ENCODE data around the gene CTNNBIP1. TPM values are rescaled to one million over a fixed set of nuclear protein-coding genes. Genes with fewer than 3 reads are reported as not detected.

The CTNNBIP1 gene
- polyA plus RNA-seq, 1 donor from 2014 or later = 69.3 TPM

- no peak for TF ChIP-seq RAD21 (conservative IDR thresholded peaks at IDR 0.05)
- TF ChIP-seq SMC3 (conservative IDR thresholded peaks at IDR 0.05; ENCODE audit: poor library complexity) = no peak
- TF ChIP-seq MXI1 (conservative IDR thresholded peaks at IDR 0.05; ENCODE audit: poor library complexity, severe bottlenecking) = no peak
- TF ChIP-seq EZH2 (IDR thresholded peaks at IDR 0.05; ENCODE audit: borderline replicate concordance, insufficient read depth, low read length, poor library complexity, severe bottlenecking) = no peak
- Histone ChIP-seq H3K79me2 (replicated peaks; ENCODE audit: insufficient read depth, low read length) (peaks cover 58% of the 10 kb centered on the region), H3K27ac (ENCODE audit: low read length) (no peak overlapping the region), H3K4me3 (ENCODE audit: low read length) (no peak overlapping the region), H3K9me2 (ENCODE audit: insufficient read depth, low read length) (no peaks in the 10 kb centered on the region), H2AFZ (ENCODE audit: low read depth, low read length) (no peak overlapping the region), H3K36me3 (ENCODE audit: insufficient read depth, low read length) (no peaks in the 10 kb centered on the region), H3K9ac (ENCODE audit: low read length) (no peak overlapping the region), H3F3A (ENCODE audit: insufficient read depth, low read length, poor library complexity, severe bottlenecking) (no peaks in the 10 kb centered on the region), H3K9me3 (ENCODE audit: low read length) (no peaks in the 10 kb centered on the region), H3K27me3 (ENCODE audit: insufficient read depth, low read depth, low read length) (no peaks in the 10 kb centered on the region), H4K20me1 (ENCODE audit: insufficient read depth) (no peaks in the 10 kb centered on the region), H3K4me2 (ENCODE audit: low read length) (no peak overlapping the region)
Measured at GRCh38 chr1:9811239-9811966, 98.7 kb downstream of the CTNNBIP1 start.

- no peak overlapping the region for H2AFZ ChIP-seq (ENCODE audit: low read depth, low read length)
- H3K9me3 ChIP-seq (ENCODE audit: low read length) = no peaks in the 10 kb centered on the region
- no peaks in the 10 kb centered on the region for H3K36me3 ChIP-seq (ENCODE audit: insufficient read depth, low read length)
- H3K27me3 ChIP-seq (ENCODE audit: insufficient read depth, low read depth, low read length) = no peaks in the 10 kb centered on the region
- no peak overlapping the region for H3K4me3 ChIP-seq (ENCODE audit: low read length)
- H3K27ac ChIP-seq (ENCODE audit: low read length) = no peak overlapping the region
- no peak overlapping the region for H3K4me2 ChIP-seq (ENCODE audit: low read length)
- no peaks in the 10 kb centered on the region for H3K9me2 ChIP-seq (ENCODE audit: insufficient read depth, low read length)
- H4K20me1 ChIP-seq (ENCODE audit: insufficient read depth) = no peaks in the 10 kb centered on the region
- H3F3A ChIP-seq (ENCODE audit: insufficient read depth, low read length, poor library complexity, severe bottlenecking) = no peaks in the 10 kb centered on the region
- no peak overlapping the region for H3K9ac ChIP-seq (ENCODE audit: low read length)
- H3K79me2 ChIP-seq (replicated peaks; ENCODE audit: insufficient read depth, low read length) = peaks cover 40% of the 10 kb centered on the region
- no peak for TF ChIP-seq CTCF (IDR thresholded peaks at IDR 0.05; ENCODE audit: poor library complexity, severe bottlenecking)
- TF ChIP-seq EZH2 (IDR thresholded peaks at IDR 0.05; ENCODE audit: borderline replicate concordance, insufficient read depth, low read length, poor library complexity, severe bottlenecking) = no peak
Measured at GRCh38 chr1:9809100-9809510, 101.0 kb downstream of the CTNNBIP1 start.

GRCh38 chr1:9808459-9808858 is 101.6 kb downstream of the CTNNBIP1 start:
- H3K9me2 ChIP-seq (ENCODE audit: insufficient read depth, low read length) = no peaks in the 10 kb centered on the region
- no peak overlapping the region for H3K9ac ChIP-seq (ENCODE audit: low read length)
- no peaks in the 10 kb centered on the region for H3K27me3 ChIP-seq (ENCODE audit: insufficient read depth, low read depth, low read length)
- no peaks in the 10 kb centered on the region for H3K9me3 ChIP-seq (ENCODE audit: low read length)
- no peaks in the 10 kb centered on the region for H4K20me1 ChIP-seq (ENCODE audit: insufficient read depth)
- H3K79me2 ChIP-seq (replicated peaks; ENCODE audit: insufficient read depth, low read length) = peaks cover 41% of the 10 kb centered on the region
- no peak overlapping the region for H3K4me3 ChIP-seq (ENCODE audit: low read length)
- TF ChIP-seq SMC3 (conservative IDR thresholded peaks at IDR 0.05; ENCODE audit: poor library complexity) = no peak
- TF ChIP-seq CTCF (IDR thresholded peaks at IDR 0.05; ENCODE audit: poor library complexity, severe bottlenecking) = no peak
- TF ChIP-seq MXI1 (conservative IDR thresholded peaks at IDR 0.05; ENCODE audit: poor library complexity, severe bottlenecking) = no peak
- no peak for TF ChIP-seq TAF1 (IDR thresholded peaks at IDR 0.05; ENCODE audit: low read depth)
- no peak for TF ChIP-seq REST (IDR thresholded peaks at IDR 0.05; ENCODE audit: borderline replicate concordance)
- TF ChIP-seq EZH2 (IDR thresholded peaks at IDR 0.05; ENCODE audit: borderline replicate concordance, insufficient read depth, low read length, poor library complexity, severe bottlenecking) = no peak
- TF ChIP-seq POLR2AphosphoS5 (IDR thresholded peaks at IDR 0.05) = no peak
- TF ChIP-seq RAD21 (conservative IDR thresholded peaks at IDR 0.05) = no peak
- TF ChIP-seq EP300 (conservative IDR thresholded peaks at IDR 0.05; ENCODE audit: poor library complexity, severe bottlenecking) = no peak
- H3K36me3 ChIP-seq (ENCODE audit: insufficient read depth, low read length) = no peaks in the 10 kb centered on the region
- H3F3A ChIP-seq (ENCODE audit: insufficient read depth, low read length, poor library complexity, severe bottlenecking) = no peaks in the 10 kb centered on the region
- no peak overlapping the region for H3K27ac ChIP-seq (ENCODE audit: low read length)
- no peak overlapping the region for H3K4me2 ChIP-seq (ENCODE audit: low read length)
- no peak overlapping the region for H2AFZ ChIP-seq (ENCODE audit: low read depth, low read length)
